Measurements from ENCODE around the gene SLC22A23. TPM values are rescaled to one million over a fixed set of nuclear protein-coding genes. Genes with fewer than 3 reads are reported as not detected.

Gene SLC22A23
- polyA plus RNA-seq, 1 donor (not counting 4 experiments of a cell fraction or from before 2014, with no cell fraction given): 4.3 TPM

DNA sequence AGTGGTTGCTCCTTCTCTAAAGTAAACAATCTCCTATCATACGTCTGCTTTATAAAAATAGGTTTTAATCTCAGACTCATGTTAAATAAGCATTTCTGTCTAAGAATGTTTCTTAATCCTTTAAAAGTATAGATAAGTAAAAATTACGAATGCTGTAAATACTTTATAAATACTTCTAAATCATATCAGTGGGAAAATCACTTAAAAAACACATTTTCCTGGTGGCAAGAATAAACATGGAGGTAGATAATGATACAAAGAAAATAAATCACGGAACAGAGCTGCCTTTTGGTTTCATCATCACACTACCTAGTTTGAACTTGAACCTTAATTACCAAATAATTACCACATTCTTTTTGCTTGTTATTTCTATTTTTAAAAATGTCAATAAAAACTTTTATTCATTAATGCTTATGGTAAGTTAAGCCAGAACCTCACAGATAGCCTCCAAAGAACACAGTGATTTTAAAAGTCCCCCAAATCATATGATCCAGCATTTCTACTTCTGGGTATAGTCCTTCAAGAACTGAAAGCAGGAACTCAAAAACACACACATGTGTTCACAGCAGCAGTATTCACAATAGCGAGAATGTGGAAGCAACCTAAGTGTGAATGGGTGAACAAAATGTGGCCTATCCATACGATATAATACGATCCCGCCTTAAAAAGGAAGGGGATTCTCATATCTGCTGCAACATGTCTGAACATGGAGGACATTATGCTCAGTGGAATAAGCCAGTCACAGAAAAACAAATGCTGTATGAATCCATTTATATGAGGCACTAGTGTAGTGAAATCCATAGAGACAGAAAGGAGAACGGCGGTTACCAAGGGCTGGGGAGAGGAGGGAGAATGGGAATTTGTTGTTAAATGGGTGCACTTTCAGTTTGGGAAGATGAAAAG is 72.4 kb downstream of the SLC22A23 start:
- FAIRE-seq (no peak), DNase-seq (ENCODE audit: low read depth, low spot score) (no peak)
- Histone ChIP-seq H4K20me1 (ENCODE audit: control insufficient read depth, extremely low read depth, insufficient read depth, low read length) (no peaks in the 10 kb centered on the region), H3K9ac (ENCODE audit: control insufficient read depth, extremely low read depth, insufficient read depth, low read length) (no peak overlapping the region), H3K4me3 (ENCODE audit: control insufficient read depth in 2 of 3, extremely low read depth in 1 of 3, insufficient read depth in 2 of 3, low read depth in 1 of 3, low read length in 3 of 3) (peak overlapping the region in 1 of 3 experiments; percentile 26), H3K4me1 (ENCODE audit: control insufficient read depth, extremely low read depth, insufficient read depth, low read length) (peaks cover 48% of the 10 kb centered on the region), H2AFZ (ENCODE audit: control insufficient read depth, low read length) (peak overlapping the region; percentile 48), H3K27ac (ENCODE audit: control insufficient read depth, insufficient read depth, low read length) (no peak overlapping the region), H3K27me3 (ENCODE audit: control insufficient read depth, extremely low read depth, insufficient read depth, low read length) (no peaks in the 10 kb centered on the region), H3K36me3 (ENCODE audit: control insufficient read depth in 2 of 2, extremely low read depth in 1 of 2, insufficient read depth in 2 of 2, low read length in 2 of 2) (no peaks in the 10 kb centered on the region), H3K79me2 (ENCODE audit: control insufficient read depth, insufficient read depth, low read length) (no peaks in the 10 kb centered on the region), H3K4me2 (ENCODE audit: control insufficient read depth, extremely low read depth, insufficient read depth, low read depth, low read length) (peak overlapping the region; percentile 59), H3K9me3 (ENCODE audit: control insufficient read depth, low read depth, low read length) (no peaks in the 10 kb centered on the region), H3K9me1 (ENCODE audit: control insufficient read depth, extremely low read depth, insufficient read depth, low read length) (no peaks in the 10 kb centered on the region)
- TF ChIP-seq EZH2 (IDR thresholded peaks at IDR 0.05; ENCODE audit: low read length): no peak
- TF ChIP-seq CTCF (optimal IDR thresholded peaks at IDR 0.05 in 1 of 3, IDR thresholded peaks at IDR 0.05 in 1 of 3, conservative IDR thresholded peaks at IDR 0.05 in 1 of 3; ENCODE audit: extremely low read depth in 1 of 3, insufficient read depth in 2 of 3, low read length in 3 of 3): no peak
- dilution Hi-C loops (cut with MboI; ENCODE audit: extremely low pct_ligation_motif_present, low sequenced_read_pairs): no loop called here

- Histone ChIP-seq H4K20me1 (ENCODE audit: control insufficient read depth, extremely low read depth, insufficient read depth, low read length) (no peaks in the 10 kb centered on the region), H3K4me3 (ENCODE audit: control insufficient read depth in 2 of 3, extremely low read depth in 1 of 3, insufficient read depth in 2 of 3, low read depth in 1 of 3, low read length in 3 of 3) (no peak overlapping the region), H3K79me2 (ENCODE audit: control insufficient read depth, insufficient read depth, low read length) (no peaks in the 10 kb centered on the region), H3K9me1 (ENCODE audit: control insufficient read depth, extremely low read depth, insufficient read depth, low read length) (no peaks in the 10 kb centered on the region), H2AFZ (ENCODE audit: control insufficient read depth, low read length) (no peak overlapping the region), H3K9ac (ENCODE audit: control insufficient read depth, extremely low read depth, insufficient read depth, low read length) (no peak overlapping the region), H3K36me3 (ENCODE audit: control insufficient read depth in 2 of 2, extremely low read depth in 1 of 2, insufficient read depth in 2 of 2, low read length in 2 of 2) (no peaks in the 10 kb centered on the region), H3K9me3 (ENCODE audit: control insufficient read depth, low read depth, low read length) (no peaks in the 10 kb centered on the region), H3K4me1 (ENCODE audit: control insufficient read depth, extremely low read depth, insufficient read depth, low read length) (peaks cover 43% of the 10 kb centered on the region), H3K27me3 (ENCODE audit: control insufficient read depth, extremely low read depth, insufficient read depth, low read length) (no peaks in the 10 kb centered on the region), H3K27ac (ENCODE audit: control insufficient read depth, insufficient read depth, low read length) (peak overlapping the region; percentile 7), H3K4me2 (ENCODE audit: control insufficient read depth, extremely low read depth, insufficient read depth, low read depth, low read length) (no peak overlapping the region)
- TF ChIP-seq EZH2 (IDR thresholded peaks at IDR 0.05; ENCODE audit: low read length): no peak
- no peak for TF ChIP-seq CTCF (optimal IDR thresholded peaks at IDR 0.05 in 1 of 3, IDR thresholded peaks at IDR 0.05 in 1 of 3, conservative IDR thresholded peaks at IDR 0.05 in 1 of 3; ENCODE audit: extremely low read depth in 1 of 3, insufficient read depth in 2 of 3, low read length in 3 of 3)
- FAIRE-seq (no peak), DNase-seq (ENCODE audit: low read depth, low spot score) (no peak)
- dilution Hi-C loops (cut with MboI; ENCODE audit: extremely low pct_ligation_motif_present, low sequenced_read_pairs): no loop called here
These were observed 73.3 kb downstream of the SLC22A23 start for GRCh38 chr6:3383525-3383924.

Data from keratinocyte (primary cell).